GM12878 (cell line): ENCODE measurements around the gene FN1. TPM values are rescaled to one million over a fixed set of nuclear protein-coding genes. Genes with fewer than 3 reads are reported as not detected.

ENCODE experiments used
- ATAC-seq: fragments of 200-7000 bp; cut with Tn5 transposase; 3 replicates; pipeline ENCODE4 v1.9.1; 2020; ENCODE audit warnings: mild to moderate bottlenecking, moderate library complexity
- BruUV-seq: library from RNA; stranded (reverse); fragments of 400-500 nt; replicated peaks from 2 replicates; lab custom pipeline; 2021; lab: Mats Ljungman, UMichigan
- CTCF ChIA-PET: fragments of 300-600 bp; sonication (Branson Sonifier 250); formaldehyde crosslinking; extraction: SDS; loops from one replicate; lab custom pipeline; 2021; ENCODE audit warnings: inconsistent platforms; lab: Yijun Ruan, JAX
- POLR2A ChIA-PET: fragments of 350-600 bp; formaldehyde crosslinking; extraction: SDS; loops from one replicate; lab custom pipeline; 2021; ENCODE audit warnings: inconsistent platforms; lab: Charles Lee
- RAD21 ChIA-PET: fragments of 300-600 bp; sonication (Branson Sonifier 250); formaldehyde crosslinking; loops from one replicate; lab custom pipeline; 2023; ENCODE audit warnings: antibody characterized with exemption; ENCODE audit not compliant: unreplicated experiment; lab: Charles Lee
- SMC1A ChIA-PET: fragments of 300-600 bp; sonication (Branson Sonifier 250); formaldehyde crosslinking; loops from one replicate; lab custom pipeline; 2023; ENCODE audit not compliant: unreplicated experiment, uncharacterized antibody; lab: Charles Lee
- DNase-seq: peaks from one replicate; pipeline ENCODE4 v3.0.0-alpha.2; 2011; ENCODE audit warnings: low read depth, low spot score
- FAIRE-seq: peaks from 3 replicates; lab custom pipeline; 2011; peaks lifted over from hg19 to GRCh38; lab: Jason Lieb, UNC
- H2AFZ ChIP-seq: 2 replicates; pipeline ENCODE4 v1.6.0; 2011; ENCODE audit warnings: low read depth, low read length, control low read depth; ENCODE audit not compliant: control insufficient read depth
- H3K27ac ChIP-seq: 2 replicates; pipeline ENCODE4 v1.5.1; 2011; ENCODE audit warnings: control low read depth; ENCODE audit not compliant: control insufficient read depth, insufficient read depth
- H3K27me3 ChIP-seq, 2 experiments: replicated peaks in 1 of 2; 2 replicates each; pipeline versions ENCODE4 v1.6.0 to v1.6.1; 2011; ENCODE audit warnings: low read length in 1 of 2; ENCODE audit not compliant: control insufficient read depth in 2 of 2, insufficient read depth in 2 of 2
- H3K36me3 ChIP-seq, 2 experiments: 2 replicates each; pipeline ENCODE4 v1.5.1; 2011; ENCODE audit warnings: low read length in 1 of 2; ENCODE audit not compliant: control insufficient read depth in 2 of 2, insufficient read depth in 2 of 2
- H3K4me1 ChIP-seq: 2 replicates; pipeline ENCODE4 v1.6.1; 2011; ENCODE audit warnings: mild to moderate bottlenecking, low read length, moderate library complexity, mixed read lengths; ENCODE audit not compliant: control insufficient read depth, insufficient read depth
- H3K4me2 ChIP-seq: 2 replicates; pipeline ENCODE4 v1.6.0; 2011; ENCODE audit warnings: control low read depth; ENCODE audit not compliant: control insufficient read depth, insufficient read depth
- H3K4me3 ChIP-seq: fragments of 200-600 bp; sonication (generic); 2 replicates; pipeline ENCODE4 v1.5.1; 2016
- H3K79me2 ChIP-seq: 2 replicates; pipeline ENCODE4 v1.6.0; 2011; ENCODE audit warnings: low read length; ENCODE audit not compliant: control insufficient read depth, insufficient read depth
- H3K9ac ChIP-seq: 2 replicates; pipeline ENCODE4 v1.8.0; 2011; ENCODE audit warnings: low read length, control low read depth, mixed read lengths; ENCODE audit not compliant: control insufficient read depth, insufficient read depth
- H3K9me3 ChIP-seq: replicated peaks from 3 replicates; pipeline ENCODE4 v1.5.1; 2011; ENCODE audit warnings: mild to moderate bottlenecking, low read length; ENCODE audit not compliant: control insufficient read depth, insufficient read depth
- H4K20me1 ChIP-seq: 2 replicates; pipeline ENCODE4 v1.6.0; 2011; ENCODE audit not compliant: control insufficient read depth, insufficient read depth
- CREM ChIP-seq: IDR thresholded peaks from 2 replicates; pipeline ENCODE4 v1.6.1; 2014; ENCODE audit warnings: antibody characterized with exemption, low read depth
- ELK1 ChIP-seq: IDR thresholded peaks from 2 replicates; pipeline ENCODE4 v1.6.1; 2012; ENCODE audit warnings: low read depth, low read length, improper control_type of control experiment
- HDAC2 ChIP-seq: fragments of 200-600 bp; sonication (generic); IDR thresholded peaks from 2 replicates; pipeline ENCODE4 v1.6.1; 2017
- POLR2AphosphoS2 ChIP-seq: IDR thresholded peaks from 2 replicates; pipeline ENCODE4 v1.6.1; 2011; ENCODE audit warnings: low read depth, mild to moderate bottlenecking, low read length, improper control_type of control experiment, moderate library complexity
- SUPT20H ChIP-seq: IDR thresholded peaks from 2 replicates; pipeline ENCODE4 v1.6.1; 2011; ENCODE audit warnings: low read depth, mild to moderate bottlenecking, low read length, moderate library complexity, borderline replicate concordance; ENCODE audit not compliant: control insufficient read depth
- ZBTB33 ChIP-seq: fragments of 450-650 bp; IDR thresholded peaks from 2 replicates; pipeline ENCODE4 v1.6.1; 2017; ENCODE audit warnings: mild to moderate bottlenecking
- ZNF207 ChIP-seq: fragments of 450-650 bp; IDR thresholded peaks from 2 replicates; pipeline ENCODE4 v1.6.1; 2014; ENCODE audit warnings: antibody characterized with exemption, mild to moderate bottlenecking, borderline replicate concordance
- ZNF217 ChIP-seq: fragments of 450-650 bp; IDR thresholded peaks from 2 replicates; pipeline ENCODE4 v1.6.1; 2017; ENCODE audit warnings: antibody characterized with exemption, mild to moderate bottlenecking
- ZNF592 ChIP-seq: fragments of 450-650 bp; IDR thresholded peaks from 2 replicates; pipeline ENCODE4 v1.6.1; 2017; ENCODE audit warnings: mild to moderate bottlenecking, moderate library complexity
- WGBS: methylation state at CpG from one replicate; pipeline ENCODE4 v1.1.6; 2016; ENCODE audit warnings: low lambda C conversion rate; ENCODE audit not compliant: insufficient replicate concordance, insufficient coverage; ENCODE audit errors: missing lambda C conversion rate; 5-methylcytosine and 5-hydroxymethylcytosine counted together
- in situ Hi-C: fragments of 300-500 bp; cut with MboI; formaldehyde crosslinking; loops from 9 replicates; pipeline ENCODE4 v1.14.3; 2018; ENCODE audit warnings: mixed read lengths
- intact Hi-C: fragments of 100-400 bp; cut with micrococcal nuclease; formaldehyde crosslinking; loops from one replicate; pipeline ENCODE4 v1.14.2; 2022; ENCODE audit not compliant: unreplicated experiment
- polyA plus RNA-seq, 11 experiments: library from polyadenylated mRNA; depleted of rRNA in 4 of 11; unstranded in 6 of 11; stranded (reverse) in 5 of 11; fragments of >200 nt; fragmentation: Nextera tagmentation in 4 of 11; fragmentation: Illumina TruSeq in 1 of 11; extraction: Ambion mirVana in 4 of 11; extraction: Trizol in 1 of 11; gene quantifications; 1 replicate in 1 of 11; 2 replicates in 10 of 11; pipeline versions ENCODE4 v1.2.1 to v1.2.3, GENCODE V29; 2011 to 2016; ENCODE audit warnings: inconsistent platforms in 2 of 11, missing spikeins in 2 of 11, low read depth in 1 of 11
- total RNA-seq, 4 experiments: library from RNA; depleted of rRNA in 3 of 4; stranded (reverse); fragments of >200 nt in 3 of 4; fragmentation: Illumina TruSeq in 1 of 4; extraction: Trizol in 1 of 4; gene quantifications; 2 replicates each; pipeline versions ENCODE4 v1.2.1 to v1.2.3, GENCODE V29; 2013 to 2021

The FN1 gene
- total and polyA plus RNA-seq, 10 of the 15 experiments (the other 5 are each of a cell fraction or from before 2014, with no cell fraction given), result 0.60 to 9.4 (median 1.5) TPM

- ChIA-PET RAD21 (no interaction called here), SMC1A (no interaction called here), POLR2A (interaction anchor here (1.4 kb wide), 1 partner anchor 11 kb away, joined by 3 read pairs; no protein-coding TSS in a partner anchor), CTCF (no interaction called here)
- intact Hi-C loops (loop anchor here (1.0 kb wide), 1 partner anchor 27 kb away; no protein-coding TSS in a partner anchor), in situ Hi-C loops (no loop called here)
- Histone ChIP-seq H3K4me1 (no peaks in the 10 kb centered on the region), H4K20me1 (no peaks in the 10 kb centered on the region), H3K9me3 (no peaks in the 10 kb centered on the region), H2AFZ (no peak overlapping the region), H3K4me2 (no peak overlapping the region), H3K27me3 (no peaks in the 10 kb centered on the region), H3K36me3 (peaks cover 0 to 4% of the 10 kb centered on the region in 2 experiments; a peak in 2 of 4 replicates), H3K9ac (no peak overlapping the region), H3K4me3 (no peak overlapping the region), H3K79me2 (no peaks in the 10 kb centered on the region), H3K27ac (no peak overlapping the region)
- DNase-seq (no peak), ATAC-seq (no peak), FAIRE-seq (no peak)
- WGBS, result 88% methylated on average over 7 of the region's 7 CpGs
- BruUV-seq, result no TSS peak
- TF ChIP-seq ZNF217 (no peak), ZNF207 (no peak)
Observed at GRCh38 chr2:215356334-215356947, 79.4 kb downstream of the FN1 start.

GRCh38 chr2:215355801-215356200, 80.1 kb downstream of the FN1 start:
- Histone ChIP-seq H4K20me1 (no peaks in the 10 kb centered on the region), H3K27ac (no peak overlapping the region), H3K79me2 (no peaks in the 10 kb centered on the region), H3K27me3 (no peaks in the 10 kb centered on the region), H3K9me3 (no peaks in the 10 kb centered on the region), H3K4me3 (no peak overlapping the region), H3K4me1 (no peaks in the 10 kb centered on the region), H3K36me3 (peaks cover 0 to 4% of the 10 kb centered on the region in 2 experiments; a peak in 2 of 4 replicates), H2AFZ (no peak overlapping the region), H3K9ac (no peak overlapping the region), H3K4me2 (no peak overlapping the region)
- FAIRE-seq (no peak), DNase-seq (no peak), ATAC-seq (no peak)
- ChIA-PET CTCF (no interaction called here), POLR2A (interaction anchor here (0.5 to 1.4 kb wide), 2 partner anchors 10 to 64 kb away, joined by 3 to 4 read pairs; no protein-coding TSS in a partner anchor), SMC1A (no interaction called here), RAD21 (no interaction called here)
- in situ Hi-C loops, result no loop called here
- intact Hi-C loops, result loop anchor here (1.0 kb wide), 1 partner anchor 28 kb away; no protein-coding TSS in a partner anchor
- 96% methylated on average over 7 of the region's 7 CpGs for WGBS
- BruUV-seq, result no TSS peak
- TF ChIP-seq SUPT20H (no peak), ZBTB33 (no peak), HDAC2 (no peak), CREM (no peak), POLR2AphosphoS2 (no peak), ZNF592 (no peak), ELK1 (no peak)
